ENCODE results near the gene SLC2A5.
"Not testable (repeated sequence)": the region's sequence is repeated elsewhere in the genome, so short reads cannot be mapped to it uniquely, and the experiment has no call there.

DNA sequence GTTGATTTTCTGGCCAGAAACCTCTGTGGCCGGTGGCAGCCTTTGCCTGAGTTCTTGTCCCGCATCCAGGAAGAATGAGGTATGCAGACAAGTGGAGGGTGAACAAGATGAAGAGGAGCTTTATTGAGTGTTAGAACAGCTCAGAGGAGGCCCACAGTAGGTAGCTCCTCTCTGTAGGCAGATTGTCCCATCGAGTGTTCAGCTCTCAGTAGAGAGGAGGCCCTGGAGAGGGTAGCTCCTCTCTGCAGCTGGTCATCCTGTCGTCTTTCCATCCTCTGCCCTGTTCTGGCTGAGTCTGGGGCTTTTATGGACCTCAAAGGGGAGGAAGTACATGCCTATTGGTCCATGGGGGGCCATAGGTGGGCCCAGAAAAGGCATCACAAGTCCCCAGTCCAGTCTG is 38.4 kb downstream of the SLC2A5 start:
- TF ChIP-seq, protein P1, sequence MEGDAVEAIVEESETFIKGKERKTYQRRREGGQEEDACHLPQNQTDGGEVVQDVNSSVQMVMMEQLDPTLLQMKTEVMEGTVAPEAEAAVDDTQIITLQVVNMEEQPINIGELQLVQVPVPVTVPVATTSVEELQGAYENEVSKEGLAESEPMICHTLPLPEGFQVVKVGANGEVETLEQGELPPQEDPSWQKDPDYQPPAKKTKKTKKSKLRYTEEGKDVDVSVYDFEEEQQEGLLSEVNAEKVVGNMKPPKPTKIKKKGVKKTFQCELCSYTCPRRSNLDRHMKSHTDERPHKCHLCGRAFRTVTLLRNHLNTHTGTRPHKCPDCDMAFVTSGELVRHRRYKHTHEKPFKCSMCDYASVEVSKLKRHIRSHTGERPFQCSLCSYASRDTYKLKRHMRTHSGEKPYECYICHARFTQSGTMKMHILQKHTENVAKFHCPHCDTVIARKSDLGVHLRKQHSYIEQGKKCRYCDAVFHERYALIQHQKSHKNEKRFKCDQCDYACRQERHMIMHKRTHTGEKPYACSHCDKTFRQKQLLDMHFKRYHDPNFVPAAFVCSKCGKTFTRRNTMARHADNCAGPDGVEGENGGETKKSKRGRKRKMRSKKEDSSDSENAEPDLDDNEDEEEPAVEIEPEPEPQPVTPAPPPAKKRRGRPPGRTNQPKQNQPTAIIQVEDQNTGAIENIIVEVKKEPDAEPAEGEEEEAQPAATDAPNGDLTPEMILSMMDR (conservative IDR thresholded peaks at IDR 0.05; ENCODE audit: low read depth, low read length), result not testable (repeated sequence)
- not testable (repeated sequence) for TF ChIP-seq EZH2phosphoT487 (IDR thresholded peaks at IDR 0.05; ENCODE audit: borderline replicate concordance, low read length)

Data from PC-3 (cell line).